ENCODE data around the gene EVL.

EVL gene

GRCh38 chr14:100051103-100051502 lies 14.1 kb upstream of the EVL start:
- H3K4me3 ChIP-seq (replicated peaks; ENCODE audit: low read depth, low read length) = no peak overlapping the region
- DNase-seq (ENCODE audit: extremely low read depth, insufficient read length) = no peak
- no peak for TF ChIP-seq CTCF (IDR thresholded peaks at IDR 0.05; ENCODE audit: insufficient read depth, low read length, poor library complexity, severe bottlenecking)
- no peaks in the 10 kb centered on the region for H3K27me3 ChIP-seq (replicated peaks; ENCODE audit: control insufficient read depth, insufficient read depth, low read length)
- H3K36me3 ChIP-seq (ENCODE audit: control insufficient read depth, insufficient read depth, low read length) = no peaks in the 10 kb centered on the region

GRCh38 chr14:100051543-100051942 lies 13.7 kb upstream of the EVL start:
- no peaks in the 10 kb centered on the region for H3K27me3 ChIP-seq (replicated peaks; ENCODE audit: control insufficient read depth, insufficient read depth, low read length)
- DNase-seq (ENCODE audit: extremely low read depth, insufficient read length) = no peak
- H3K36me3 ChIP-seq (ENCODE audit: control insufficient read depth, insufficient read depth, low read length) = no peaks in the 10 kb centered on the region
- no peak overlapping the region for H3K4me3 ChIP-seq (replicated peaks; ENCODE audit: low read depth, low read length)
- no peak for TF ChIP-seq CTCF (IDR thresholded peaks at IDR 0.05; ENCODE audit: insufficient read depth, low read length, poor library complexity, severe bottlenecking)

GRCh38 chr14:100052819-100053218 lies 12.4 kb upstream of the EVL start:
- Histone ChIP-seq H3K27me3 (replicated peaks; ENCODE audit: control insufficient read depth, insufficient read depth, low read length) (no peaks in the 10 kb centered on the region), H3K36me3 (ENCODE audit: control insufficient read depth, insufficient read depth, low read length) (no peaks in the 10 kb centered on the region), H3K4me3 (replicated peaks; ENCODE audit: low read depth, low read length) (no peak overlapping the region)
- no peak for DNase-seq (ENCODE audit: extremely low read depth, insufficient read length)
- TF ChIP-seq CTCF (IDR thresholded peaks at IDR 0.05; ENCODE audit: insufficient read depth, low read length, poor library complexity, severe bottlenecking) = no peak

- H3K27me3 ChIP-seq (replicated peaks; ENCODE audit: control insufficient read depth, insufficient read depth, low read length) = no peaks in the 10 kb centered on the region
- no peak for TF ChIP-seq CTCF (IDR thresholded peaks at IDR 0.05; ENCODE audit: insufficient read depth, low read length, poor library complexity, severe bottlenecking)
- H3K36me3 ChIP-seq (ENCODE audit: control insufficient read depth, insufficient read depth, low read length) = no peaks in the 10 kb centered on the region
- H3K4me3 ChIP-seq (replicated peaks; ENCODE audit: low read depth, low read length) = no peak overlapping the region
- DNase-seq (ENCODE audit: extremely low read depth, insufficient read length) = no peak
Observed at GRCh38 chr14:100054316-100055075, 10.7 kb upstream of the EVL start.

- no peak for DNase-seq (ENCODE audit: extremely low read depth, insufficient read length)
Observed at GRCh38 chr14:100056431-100056830, 8.8 kb upstream of the EVL start.

More at GRCh38 chr14:100056431-100056830, 8.8 kb upstream of the EVL start:
- H3K27me3 ChIP-seq (replicated peaks; ENCODE audit: control insufficient read depth, insufficient read depth, low read length) = no peaks in the 10 kb centered on the region
- H3K36me3 ChIP-seq (ENCODE audit: control insufficient read depth, insufficient read depth, low read length) = no peaks in the 10 kb centered on the region
- TF ChIP-seq CTCF (IDR thresholded peaks at IDR 0.05; ENCODE audit: insufficient read depth, low read length, poor library complexity, severe bottlenecking) = no peak
- H3K4me3 ChIP-seq (replicated peaks; ENCODE audit: low read depth, low read length) = no peak overlapping the region
